ENCODE data around the gene SNX11.

DNA sequence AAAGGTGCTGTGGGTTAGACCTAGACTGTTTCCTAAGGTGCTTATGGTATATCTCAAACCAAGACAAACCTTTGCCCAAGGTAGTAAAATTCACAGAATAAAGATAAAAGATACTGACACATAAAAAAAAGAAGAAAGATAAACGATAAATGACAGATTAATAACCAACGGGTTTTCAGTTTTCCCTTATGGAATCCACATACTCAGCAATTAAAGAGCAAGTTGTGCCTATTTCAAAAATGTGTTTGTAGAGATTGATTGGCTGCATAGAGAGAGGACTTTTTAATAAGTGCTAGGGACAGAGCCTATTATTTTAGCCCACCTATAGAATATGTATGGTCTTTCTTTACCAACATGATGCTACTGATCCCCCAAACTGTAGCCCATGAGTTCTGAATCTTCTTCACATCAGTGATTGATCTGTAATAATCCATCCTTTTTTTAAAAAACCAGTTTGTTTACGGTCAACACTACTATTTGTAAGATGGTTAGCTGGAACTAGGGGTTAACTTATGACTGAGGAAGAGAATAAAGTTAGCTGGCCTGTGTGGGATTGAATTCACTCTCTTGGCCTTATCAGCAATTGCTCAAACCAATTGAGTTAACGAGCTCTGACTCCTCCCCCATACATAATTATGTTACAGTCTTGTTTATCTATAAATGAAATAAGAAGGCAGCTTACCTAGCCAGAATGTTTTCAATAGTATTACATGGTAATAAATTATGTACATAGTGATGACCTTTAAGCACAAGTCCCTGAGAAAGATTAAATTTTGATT is 53.8 kb downstream of the SNX11 start:
- TF ChIP-seq NFRKB (IDR thresholded peaks at IDR 0.05) = no peak
- TF ChIP-seq FOXA1 (IDR thresholded peaks at IDR 0.05) = no peak
- no peak for TF ChIP-seq BHLHE40 (IDR thresholded peaks at IDR 0.05; ENCODE audit: borderline replicate concordance)
- no peak for TF ChIP-seq FOXM1 (IDR thresholded peaks at IDR 0.05; ENCODE audit: borderline replicate concordance)
- TF ChIP-seq ARNT (IDR thresholded peaks at IDR 0.05) = no peak
- TF ChIP-seq, protein P1, sequence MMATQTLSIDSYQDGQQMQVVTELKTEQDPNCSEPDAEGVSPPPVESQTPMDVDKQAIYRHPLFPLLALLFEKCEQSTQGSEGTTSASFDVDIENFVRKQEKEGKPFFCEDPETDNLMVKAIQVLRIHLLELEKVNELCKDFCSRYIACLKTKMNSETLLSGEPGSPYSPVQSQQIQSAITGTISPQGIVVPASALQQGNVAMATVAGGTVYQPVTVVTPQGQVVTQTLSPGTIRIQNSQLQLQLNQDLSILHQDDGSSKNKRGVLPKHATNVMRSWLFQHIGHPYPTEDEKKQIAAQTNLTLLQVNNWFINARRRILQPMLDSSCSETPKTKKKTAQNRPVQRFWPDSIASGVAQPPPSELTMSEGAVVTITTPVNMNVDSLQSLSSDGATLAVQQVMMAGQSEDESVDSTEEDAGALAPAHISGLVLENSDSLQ (IDR thresholded peaks at IDR 0.05) = peak; percentile 51
- no peak for TF ChIP-seq LEF1 (IDR thresholded peaks at IDR 0.05; ENCODE audit: borderline replicate concordance)
- TF ChIP-seq FOXK2 (IDR thresholded peaks at IDR 0.05) = no peak
- no peak for TF ChIP-seq SP1 (IDR thresholded peaks at IDR 0.05)
- TF ChIP-seq TARDBP (IDR thresholded peaks at IDR 0.05) = no peak
- TF ChIP-seq L3MBTL2 (conservative IDR thresholded peaks at IDR 0.05) = no peak
- TF ChIP-seq ELF4 (IDR thresholded peaks at IDR 0.05) = no peak

All from HEK293T (cell line).